ENCODE data around the gene KIF13A.
"Not testable (repeated sequence)": the region's sequence is repeated elsewhere in the genome, so short reads cannot be mapped to it uniquely, and the experiment has no call there.

Gene KIF13A

GRCh38 chr6:17927705-17928104, 59.7 kb downstream of the KIF13A start:
- H3K9me3 ChIP-seq (replicated peaks; ENCODE audit: low read length), result no peaks in the 10 kb centered on the region
- H3K4me2 ChIP-seq (ENCODE audit: low read length), result no peak overlapping the region
- no peaks in the 10 kb centered on the region for H3K36me3 ChIP-seq (ENCODE audit: insufficient read depth, low read length)
- peaks cover 52% of the 10 kb centered on the region for H3K4me1 ChIP-seq (ENCODE audit: control insufficient read depth, insufficient read depth, low read length)
- no peak overlapping the region for H3K9ac ChIP-seq (ENCODE audit: low read depth, low read length)
- H3K4me3 ChIP-seq (ENCODE audit: low read length), result no peak overlapping the region
- no peaks in the 10 kb centered on the region for H3K27me3 ChIP-seq (ENCODE audit: control insufficient read depth, insufficient read depth, low read length)

- no peaks in the 10 kb centered on the region for H3K27me3 ChIP-seq (ENCODE audit: control insufficient read depth, insufficient read depth, low read length)
- no peaks in the 10 kb centered on the region for H3K36me3 ChIP-seq (ENCODE audit: insufficient read depth, low read length)
- H3K4me2 ChIP-seq (ENCODE audit: low read length), result no peak overlapping the region
- peaks cover 17% of the 10 kb centered on the region for H3K4me1 ChIP-seq (ENCODE audit: control insufficient read depth, insufficient read depth, low read length)
- H3K9me3 ChIP-seq (replicated peaks; ENCODE audit: low read length), result no peaks in the 10 kb centered on the region
- no peak overlapping the region for H3K9ac ChIP-seq (ENCODE audit: low read depth, low read length)
- H3K4me3 ChIP-seq (ENCODE audit: low read length), result no peak overlapping the region
Measured at GRCh38 chr6:17923401-17923863, 64.0 kb downstream of the KIF13A start.

GRCh38 chr6:17921454-17921853, 66.0 kb downstream of the KIF13A start:
- Histone ChIP-seq H3K9me3 (replicated peaks; ENCODE audit: low read length) (no peaks in the 10 kb centered on the region), H3K4me2 (ENCODE audit: low read length) (no peak overlapping the region), H3K4me3 (ENCODE audit: low read length) (no peak overlapping the region), H3K4me1 (ENCODE audit: control insufficient read depth, insufficient read depth, low read length) (peaks cover 6% of the 10 kb centered on the region), H3K9ac (ENCODE audit: low read depth, low read length) (no peak overlapping the region), H3K36me3 (ENCODE audit: insufficient read depth, low read length) (no peaks in the 10 kb centered on the region), H3K27me3 (ENCODE audit: control insufficient read depth, insufficient read depth, low read length) (no peaks in the 10 kb centered on the region)

GRCh38 chr6:17919496-17919895, 67.9 kb downstream of the KIF13A start:
- no peak overlapping the region for H3K4me2 ChIP-seq (ENCODE audit: low read length)
- H3K27me3 ChIP-seq (ENCODE audit: control insufficient read depth, insufficient read depth, low read length), result no peaks in the 10 kb centered on the region
- H3K36me3 ChIP-seq (ENCODE audit: insufficient read depth, low read length), result no peaks in the 10 kb centered on the region
- H3K4me3 ChIP-seq (ENCODE audit: low read length), result no peak overlapping the region
- no peak overlapping the region for H3K9ac ChIP-seq (ENCODE audit: low read depth, low read length)
- peaks cover 11% of the 10 kb centered on the region for H3K4me1 ChIP-seq (ENCODE audit: control insufficient read depth, insufficient read depth, low read length)
- H3K9me3 ChIP-seq (replicated peaks; ENCODE audit: low read length), result no peaks in the 10 kb centered on the region

GRCh38 chr6:17917837-17918763, 69.3 kb downstream of the KIF13A start:
- Histone ChIP-seq H3K4me1 (ENCODE audit: control insufficient read depth, insufficient read depth, low read length) (peaks cover 7% of the 10 kb centered on the region), H3K27me3 (ENCODE audit: control insufficient read depth, insufficient read depth, low read length) (no peaks in the 10 kb centered on the region), H3K4me3 (ENCODE audit: low read length) (no peak overlapping the region), H3K9ac (ENCODE audit: low read depth, low read length) (no peak overlapping the region), H3K4me2 (ENCODE audit: low read length) (no peak overlapping the region), H3K36me3 (ENCODE audit: insufficient read depth, low read length) (no peaks in the 10 kb centered on the region), H3K9me3 (replicated peaks; ENCODE audit: low read length) (no peaks in the 10 kb centered on the region)

GRCh38 chr6:17914651-17915050, 72.8 kb downstream of the KIF13A start:
- Histone ChIP-seq H3K4me1 (ENCODE audit: control insufficient read depth, insufficient read depth, low read length) (peaks cover 7% of the 10 kb centered on the region), H3K9me3 (replicated peaks; ENCODE audit: low read length) (no peaks in the 10 kb centered on the region), H3K4me3 (ENCODE audit: low read length) (no peak overlapping the region), H3K27me3 (ENCODE audit: control insufficient read depth, insufficient read depth, low read length) (no peaks in the 10 kb centered on the region), H3K4me2 (ENCODE audit: low read length) (no peak overlapping the region), H3K36me3 (ENCODE audit: insufficient read depth, low read length) (no peaks in the 10 kb centered on the region), H3K9ac (ENCODE audit: low read depth, low read length) (no peak overlapping the region)

- H3K9me3 ChIP-seq (replicated peaks; ENCODE audit: low read length), result no peaks in the 10 kb centered on the region
- H3K36me3 ChIP-seq (ENCODE audit: insufficient read depth, low read length), result no peaks in the 10 kb centered on the region
- H3K9ac ChIP-seq (ENCODE audit: low read depth, low read length), result no peak overlapping the region
- H3K4me3 ChIP-seq (ENCODE audit: low read length), result no peak overlapping the region
- H3K4me1 ChIP-seq (ENCODE audit: control insufficient read depth, insufficient read depth, low read length), result peaks cover 21% of the 10 kb centered on the region
- no peak overlapping the region for H3K4me2 ChIP-seq (ENCODE audit: low read length)
- H3K27me3 ChIP-seq (ENCODE audit: control insufficient read depth, insufficient read depth, low read length), result no peaks in the 10 kb centered on the region
Measured at GRCh38 chr6:17912521-17912920, 74.9 kb downstream of the KIF13A start.

- not testable (repeated sequence) for H3K27me3 ChIP-seq (ENCODE audit: control insufficient read depth, insufficient read depth, low read length); H3K9me3 ChIP-seq (replicated peaks; ENCODE audit: low read length); H3K9ac ChIP-seq (ENCODE audit: low read depth, low read length); H3K36me3 ChIP-seq (ENCODE audit: insufficient read depth, low read length); H3K4me2 ChIP-seq (ENCODE audit: low read length); H3K4me3 ChIP-seq (ENCODE audit: low read length)
- peaks cover 30% of the 10 kb centered on the region for H3K4me1 ChIP-seq (ENCODE audit: control insufficient read depth, insufficient read depth, low read length)
Measured at GRCh38 chr6:17911656-17912055, 75.8 kb downstream of the KIF13A start.

- H3K4me1 ChIP-seq (ENCODE audit: control insufficient read depth, insufficient read depth, low read length), result peaks cover 42% of the 10 kb centered on the region
- H3K9me3 ChIP-seq (replicated peaks; ENCODE audit: low read length), result no peaks in the 10 kb centered on the region
- H3K4me3 ChIP-seq (ENCODE audit: low read length), result no peak overlapping the region
- no peaks in the 10 kb centered on the region for H3K27me3 ChIP-seq (ENCODE audit: control insufficient read depth, insufficient read depth, low read length)
- no peak overlapping the region for H3K9ac ChIP-seq (ENCODE audit: low read depth, low read length)
- no peaks in the 10 kb centered on the region for H3K36me3 ChIP-seq (ENCODE audit: insufficient read depth, low read length)
- H3K4me2 ChIP-seq (ENCODE audit: low read length), result no peak overlapping the region
Measured at GRCh38 chr6:17910189-17910588, 77.2 kb downstream of the KIF13A start.

- H3K4me2 ChIP-seq (ENCODE audit: low read length), result no peak overlapping the region
Measured at GRCh38 chr6:17908831-17909230, 78.6 kb downstream of the KIF13A start.

GRCh38 chr6:17907406-17908229, 79.8 kb downstream of the KIF13A start:
- Histone ChIP-seq H3K4me1 (ENCODE audit: control insufficient read depth, insufficient read depth, low read length) (peaks cover 44% of the 10 kb centered on the region), H3K36me3 (ENCODE audit: insufficient read depth, low read length) (no peaks in the 10 kb centered on the region), H3K4me2 (ENCODE audit: low read length) (peak overlapping the region; percentile 68), H3K4me3 (ENCODE audit: low read length) (peak overlapping the region; percentile 41), H3K9ac (ENCODE audit: low read depth, low read length) (peak overlapping the region; percentile 55), H3K9me3 (replicated peaks; ENCODE audit: low read length) (no peaks in the 10 kb centered on the region), H3K27me3 (ENCODE audit: control insufficient read depth, insufficient read depth, low read length) (no peaks in the 10 kb centered on the region)

More at GRCh38 chr6:17908831-17909230, 78.6 kb downstream of the KIF13A start:
- Histone ChIP-seq H3K9me3 (replicated peaks; ENCODE audit: low read length) (no peaks in the 10 kb centered on the region), H3K27me3 (ENCODE audit: control insufficient read depth, insufficient read depth, low read length) (no peaks in the 10 kb centered on the region), H3K4me1 (ENCODE audit: control insufficient read depth, insufficient read depth, low read length) (peaks cover 44% of the 10 kb centered on the region), H3K9ac (ENCODE audit: low read depth, low read length) (no peak overlapping the region), H3K36me3 (ENCODE audit: insufficient read depth, low read length) (no peaks in the 10 kb centered on the region), H3K4me3 (ENCODE audit: low read length) (no peak overlapping the region)
